CD4-positive, alpha-beta T cell treated with Interleukin-4 for 4 hours (primary cell): ENCODE data around the gene UQCRC1.

Source experiments
- DNase-seq: peaks from one replicate; pipeline ENCODE4 v3.0.0-alpha.2; 2020

Gene UQCRC1

DNA sequence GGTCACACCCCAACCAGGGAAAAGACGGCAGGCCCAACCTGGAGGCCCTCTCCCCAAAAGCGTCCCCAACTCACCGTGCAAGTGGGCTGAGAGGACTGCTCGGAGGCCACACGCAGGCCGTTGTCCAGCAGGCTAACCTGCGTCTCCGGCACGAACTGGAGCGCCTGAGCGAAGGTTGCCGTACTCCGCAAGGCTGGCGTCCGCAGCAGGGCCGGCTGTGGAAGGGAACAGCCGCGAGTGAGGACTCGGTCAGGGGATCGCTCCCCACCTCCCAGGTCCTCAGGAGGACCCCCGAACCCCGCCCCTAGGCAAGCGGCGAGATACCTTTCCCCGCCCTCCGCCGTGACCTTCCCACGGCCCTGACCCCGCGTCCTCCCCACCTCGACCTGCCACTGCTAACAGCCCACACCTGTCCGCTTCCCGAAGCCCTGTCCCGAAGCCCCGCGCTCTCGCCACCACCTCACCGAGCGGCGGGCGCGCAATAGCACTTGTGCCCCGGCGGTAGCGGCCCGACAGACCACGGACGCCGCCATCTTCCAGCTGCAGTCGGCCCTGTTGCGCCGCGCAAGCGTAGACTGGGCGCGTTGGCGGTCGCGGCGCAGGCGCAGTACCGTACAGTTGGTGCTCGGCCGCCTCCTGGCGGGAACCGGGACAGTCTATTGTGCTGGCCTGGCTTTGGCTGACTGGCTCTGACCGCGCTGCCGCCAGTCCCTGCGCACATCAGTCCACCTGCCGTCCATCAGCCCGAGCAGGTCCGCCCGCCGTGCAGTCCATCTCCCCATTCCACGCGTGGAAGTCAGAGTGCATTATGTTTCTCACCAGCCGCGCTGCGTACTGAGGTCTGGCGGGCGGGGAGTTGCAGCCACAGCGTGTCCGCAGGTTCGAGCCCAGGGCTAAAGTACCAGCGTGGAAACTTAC lies at the start of gene UQCRC1:
TSS of gene UQCRC1 (minus strand) at position 559 of the 918 bp plus-strand sequence. CDS start at position 533, 26 bp downstream.
- DNase-seq, result peak; percentile 90

DNA sequence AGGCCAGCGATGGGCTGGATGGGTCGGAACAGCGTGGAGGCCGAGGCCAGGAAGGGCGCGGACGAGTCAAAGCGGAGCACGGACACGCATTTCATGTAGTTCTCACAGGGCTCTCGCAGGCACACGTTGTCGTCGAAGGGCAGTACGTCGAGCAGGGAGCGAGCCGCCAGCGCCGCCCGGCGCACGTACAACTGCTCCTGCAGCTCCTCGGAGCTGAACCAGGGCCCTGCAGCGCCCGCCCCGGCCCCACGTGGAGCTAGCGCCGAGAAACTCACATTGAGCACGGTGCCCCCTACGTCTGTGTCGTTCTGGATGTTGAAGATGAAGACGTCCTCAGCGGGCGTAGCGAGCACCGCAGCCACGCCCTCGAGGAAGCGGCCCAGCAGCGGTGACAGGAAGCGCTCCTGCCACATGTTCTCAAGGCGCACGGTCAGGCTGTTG lies 47.4 kb upstream of the UQCRC1 start:
- peak; percentile 24 for DNase-seq

DNA sequence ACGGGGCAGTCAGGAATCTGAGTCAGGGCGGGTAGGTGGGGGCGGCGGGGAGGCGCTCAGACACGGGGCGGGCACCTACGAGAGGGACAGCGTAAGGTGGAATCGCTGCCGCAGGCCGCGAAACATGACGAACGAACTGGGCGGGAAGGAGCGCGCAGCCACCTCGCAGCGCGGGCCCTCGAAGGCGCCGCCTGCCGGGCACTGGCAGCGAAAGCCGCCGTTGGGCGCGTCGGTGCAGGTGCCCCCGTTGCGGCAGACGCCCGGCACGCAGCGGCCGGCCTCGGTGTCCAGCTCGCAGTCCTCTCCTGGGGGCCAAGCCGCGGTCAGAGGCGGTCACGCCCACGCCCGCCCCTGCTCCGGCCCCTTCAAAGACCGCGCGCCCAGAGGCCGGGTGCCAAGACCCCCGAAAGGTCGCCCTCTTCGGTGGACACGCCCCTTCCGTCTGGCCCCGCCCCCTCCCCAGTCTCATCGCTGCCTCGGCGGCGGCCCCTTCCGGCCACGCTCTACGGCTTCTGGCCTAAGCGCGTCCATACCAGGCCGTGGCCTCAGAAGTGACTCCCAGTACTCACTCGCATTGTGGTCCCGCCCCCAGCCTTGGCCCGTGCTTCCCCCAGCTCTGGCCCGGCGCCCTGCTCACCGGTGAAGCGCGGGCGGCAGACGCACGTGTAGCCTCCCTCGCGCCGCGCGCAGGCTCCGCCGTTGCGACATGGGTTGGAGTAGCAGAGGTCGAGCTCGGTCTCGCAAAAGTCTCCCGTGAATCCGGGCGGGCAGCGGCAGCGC lies 46.8 kb upstream of the UQCRC1 start:
- peak; percentile 83 for DNase-seq

DNA sequence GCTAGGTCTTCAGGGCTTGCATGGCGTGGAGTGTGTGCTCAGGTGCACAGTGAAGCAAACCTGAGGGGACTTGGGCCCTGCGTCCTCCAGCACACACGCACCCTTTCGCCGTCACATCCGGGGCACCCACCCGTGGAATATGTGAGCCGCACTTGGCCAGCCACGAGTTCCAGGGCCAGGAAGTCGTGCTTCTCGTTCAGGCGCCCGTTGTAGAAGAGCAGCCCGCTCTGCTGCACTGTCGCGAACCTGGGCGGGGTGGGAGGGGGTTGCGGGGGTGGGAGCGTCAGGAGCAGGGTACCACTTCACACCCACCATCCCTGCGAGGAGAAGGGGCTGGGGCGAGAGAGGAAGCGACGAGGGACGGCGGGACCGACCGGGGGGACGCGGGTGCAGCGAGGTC lies 46.2 kb upstream of the UQCRC1 start:
- DNase-seq, result peak; percentile 21

GRCh38 chr3:48655063-48655462 lies 45.6 kb upstream of the UQCRC1 start:
- no peak for DNase-seq

GRCh38 chr3:48652923-48653715 lies 43.7 kb upstream of the UQCRC1 start:
- no peak for DNase-seq

GRCh38 chr3:48651771-48652170 lies 42.3 kb upstream of the UQCRC1 start:
- no peak for DNase-seq

DNA sequence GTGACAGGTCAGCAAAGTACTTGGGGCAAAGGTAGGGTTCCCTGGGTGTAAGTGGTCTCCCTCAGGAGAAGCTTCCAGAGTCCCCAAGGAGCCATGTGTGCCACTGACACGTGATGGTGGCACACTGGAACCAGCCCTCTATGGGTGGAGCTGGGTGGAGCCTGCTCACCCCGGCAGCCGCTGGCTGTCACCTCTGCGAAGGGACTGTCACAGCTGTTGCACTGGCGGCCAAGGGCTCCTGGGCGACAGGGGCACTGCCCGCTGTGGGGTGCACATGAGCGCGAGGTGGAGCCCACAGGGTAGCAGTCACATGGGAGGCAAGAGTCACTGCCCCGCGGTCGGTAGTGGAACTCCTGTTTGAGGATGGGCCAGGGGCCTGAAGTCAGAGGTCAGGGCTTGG lies 41.3 kb upstream of the UQCRC1 start:
- DNase-seq, result no peak

- no peak for DNase-seq
These were observed 38.9 kb upstream of the UQCRC1 start for GRCh38 chr3:48648188-48648850.

- DNase-seq, result no peak
These were observed 38.3 kb upstream of the UQCRC1 start for GRCh38 chr3:48647714-48648113.

DNA sequence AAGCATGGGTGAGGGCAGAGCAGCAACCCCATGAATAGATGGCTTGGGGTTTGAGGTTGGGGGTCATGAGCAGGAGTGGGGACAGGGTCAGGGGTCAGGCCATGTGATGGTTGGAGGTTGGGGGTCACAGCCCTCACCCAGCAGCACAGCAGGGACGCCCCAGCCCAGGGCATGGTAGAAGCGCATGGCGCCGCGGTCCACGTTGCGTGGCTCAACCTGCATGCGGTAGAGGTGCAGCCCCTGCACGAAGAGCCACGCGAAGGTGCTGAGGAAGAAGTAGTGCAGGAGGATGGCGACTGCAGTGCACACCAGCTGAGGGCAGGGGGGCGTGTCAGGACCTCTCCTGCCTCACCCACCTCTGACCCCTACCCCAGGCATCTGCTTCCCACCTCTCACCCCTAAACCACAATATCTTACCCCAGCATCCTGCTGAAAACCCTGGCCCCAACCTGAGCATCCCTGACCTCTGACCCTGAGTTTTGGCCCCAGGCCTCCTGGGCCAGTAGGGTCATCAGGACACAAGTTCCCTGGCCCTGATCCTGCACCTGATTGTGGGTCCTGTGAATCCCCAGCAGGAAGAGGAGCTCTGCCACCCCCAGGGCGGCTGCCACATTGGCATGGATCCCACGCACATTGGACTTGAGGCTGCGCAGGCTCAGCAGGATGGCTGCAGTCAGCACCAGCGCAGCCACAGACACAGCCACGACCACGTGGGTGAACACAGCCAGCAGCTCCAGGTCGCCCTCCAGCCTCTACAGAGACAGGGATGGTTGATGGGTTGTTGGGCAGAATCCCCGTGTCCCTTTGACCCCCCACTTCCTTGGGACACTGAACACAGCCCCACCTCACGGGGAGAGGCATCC lies 35.7 kb upstream of the UQCRC1 start:
- DNase-seq, result no peak

DNA sequence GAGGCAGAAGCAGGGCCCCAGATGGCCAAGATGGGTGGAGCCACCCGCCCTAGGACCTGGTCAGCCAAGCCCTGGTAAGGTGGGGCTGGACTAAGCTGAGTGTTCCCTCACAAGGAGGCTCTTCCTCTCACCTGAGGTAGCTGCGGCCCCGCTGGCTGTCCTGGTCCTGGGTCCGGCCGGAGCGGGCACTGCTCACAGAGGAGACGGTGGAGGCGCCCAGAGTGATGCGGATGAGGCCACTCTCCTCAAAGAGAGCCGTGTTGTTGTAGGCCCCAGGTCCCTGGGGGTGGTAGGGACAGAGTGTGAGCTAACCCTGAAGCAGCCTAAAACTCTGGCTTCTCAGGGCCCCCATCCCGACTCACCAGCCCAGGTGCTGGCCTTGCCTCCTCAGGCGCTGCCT lies 33.2 kb upstream of the UQCRC1 start:
- no peak for DNase-seq

DNA sequence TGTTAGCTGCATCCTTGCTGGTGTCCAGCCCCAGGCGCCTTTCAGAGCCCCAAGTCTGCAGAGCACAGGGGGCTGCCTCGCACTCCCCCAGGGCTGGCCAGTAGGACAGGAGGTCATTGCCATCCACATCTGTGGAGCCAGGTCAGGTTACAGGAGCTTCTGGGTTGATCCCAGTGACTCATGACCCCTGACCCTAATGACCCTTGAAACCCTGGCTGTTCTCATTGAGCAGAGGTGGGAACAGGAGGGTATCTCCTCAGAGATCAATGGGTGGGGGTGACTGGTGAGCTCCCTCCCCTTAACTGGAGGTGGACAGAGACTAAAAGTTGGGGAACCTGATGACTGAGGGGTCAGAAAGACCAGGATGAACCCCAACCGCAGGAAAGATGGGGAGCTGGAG lies 31.9 kb upstream of the UQCRC1 start:
- DNase-seq, result no peak

GRCh38 chr3:48639944-48640606 lies 30.6 kb upstream of the UQCRC1 start:
- DNase-seq, result no peak

DNA sequence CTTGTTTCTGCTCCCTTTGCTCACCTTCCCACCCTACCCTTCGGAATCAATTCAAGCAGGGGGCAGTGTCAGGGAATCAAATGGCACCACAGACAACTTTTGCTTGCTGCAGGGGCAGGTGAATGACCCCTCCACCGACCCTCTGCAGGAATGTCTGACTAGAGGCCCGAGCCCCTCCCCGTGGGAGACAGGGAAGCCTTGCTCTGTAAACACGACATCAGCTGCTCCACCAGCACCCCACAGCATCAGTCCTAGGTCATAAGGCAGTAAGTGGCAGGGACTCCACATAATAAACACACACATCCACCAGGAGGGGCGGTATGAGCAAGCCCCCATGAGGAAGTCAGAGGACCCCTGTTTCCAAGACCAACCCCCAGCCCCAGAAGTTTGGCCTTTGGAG lies 27.9 kb upstream of the UQCRC1 start:
- no peak for DNase-seq

- DNase-seq, result no peak
These were observed 26.8 kb upstream of the UQCRC1 start for GRCh38 chr3:48636149-48636655.

- DNase-seq, result peak; percentile 90
These were observed 26.0 kb upstream of the UQCRC1 start, which contains the start of gene SLC26A6 for GRCh38 chr3:48635222-48636021. SLC26A6 (minus strand) TSS chr3:48635461; CDS start chr3:48635393, 68 bp downstream.

- peak; percentile 29 for DNase-seq
These were observed 25.3 kb upstream of the UQCRC1 start for GRCh38 chr3:48634661-48635221.

DNA sequence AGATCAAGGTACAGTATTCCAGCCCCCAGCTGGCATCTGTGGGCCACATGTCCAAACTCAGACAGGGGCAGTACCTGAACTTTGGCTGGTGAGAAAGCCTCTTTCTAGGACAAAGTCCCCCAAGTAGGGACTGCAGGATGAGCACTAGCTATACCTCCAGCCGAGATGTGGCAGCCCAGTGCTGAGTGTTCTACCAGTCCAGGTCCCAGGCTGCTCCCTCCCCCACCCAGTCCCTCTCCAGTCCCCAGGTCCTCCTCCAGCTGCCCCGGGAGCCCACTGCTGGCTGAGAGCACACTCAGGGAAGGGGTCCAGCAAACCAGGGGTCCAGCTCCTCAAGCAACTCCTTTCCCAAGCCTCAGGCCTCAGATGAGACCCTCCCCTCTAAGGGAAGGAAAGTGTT lies 24.3 kb upstream of the UQCRC1 start:
- no peak for DNase-seq
